ENCODE measurements around the gene P2RX6. TPM values are rescaled to one million over a fixed set of nuclear protein-coding genes. Genes with fewer than 3 reads are reported as not detected.

Gene P2RX6
- total and polyA plus RNA-seq, 2 donors (not counting 3 experiments of a cell fraction or from before 2014, with no cell fraction given): 0.06 TPM; not detected in 1

GRCh38 chr22:21000987-21001600, 13.9 kb upstream of the P2RX6 start:
- H3K36me3 ChIP-seq (ENCODE audit: control insufficient read depth in 2 of 2, extremely low read depth in 1 of 2, insufficient read depth in 2 of 2, low read length in 2 of 2): peaks cover 5 to 9% of the 10 kb centered on the region in 2 experiments
- no TSS peak for BruUV-seq (replicated peaks)
- peaks cover 20% of the 10 kb centered on the region for H3K79me2 ChIP-seq (ENCODE audit: control insufficient read depth, insufficient read depth, low read length)
- peak overlapping the region; percentile 88 for H3K27ac ChIP-seq (ENCODE audit: insufficient read depth, low read depth, low read length)
- peak overlapping the region; percentile 81 for H3K4me2 ChIP-seq (ENCODE audit: insufficient read depth, low read length)
- H4K20me1 ChIP-seq (replicated peaks; ENCODE audit: control insufficient read depth, extremely low read depth, insufficient read depth, low read length): no peaks in the 10 kb centered on the region
- DNase-seq (ENCODE audit: low read depth, low spot score): peak; percentile 18
- peak overlapping the region; percentile 88 for H3K9ac ChIP-seq (replicated peaks; ENCODE audit: extremely low read depth, insufficient read depth, low read length)
- CTCF ChIA-PET: interaction anchor here (2.8 kb wide), 1 partner anchor 19 kb away, joined by 19 read pairs; the partner anchor contains the start of gene LZTR1
- H3K4me3 ChIP-seq (replicated peaks in 1 of 3; ENCODE audit: insufficient read depth in 1 of 3, low read depth in 1 of 3, low read length in 3 of 3): peak overlapping the region; percentile 42 to 86 (median 77)
- dilution Hi-C loops (cut with MboI; ENCODE audit: extremely low pct_ligation_motif_present, low sequenced_read_pairs) (no loop called here), intact Hi-C loops (cut with micrococcal nuclease) (loop anchor here (2.0 to 5.0 kb wide), 2 partner anchors 84 to 114 kb away; partner anchors contain the start of gene CRKL)
- peak overlapping the region; percentile 79 for H2AFZ ChIP-seq (ENCODE audit: low read depth, low read length)
- FAIRE-seq: no peak
- POLR2A ChIA-PET: no interaction called here
- TF ChIP-seq CTCF (IDR thresholded peaks at IDR 0.05; ENCODE audit: extremely low read depth in 1 of 2, insufficient read depth in 1 of 2, low read depth in 1 of 2, low read length in 2 of 2) (no peak), POLR2AphosphoS5 (IDR thresholded peaks at IDR 0.05; ENCODE audit: insufficient read depth, low read depth, low read length) (no peak), EZH2 (IDR thresholded peaks at IDR 0.05; ENCODE audit: borderline replicate concordance, low read depth, low read length, severe bottlenecking) (no peak), MAX (IDR thresholded peaks at IDR 0.05; ENCODE audit: insufficient read depth, insufficient read length) (no peak), GATA2 (IDR thresholded peaks at IDR 0.05; ENCODE audit: insufficient read depth, insufficient read length, low read depth, low read length) (no peak), POLR2A (IDR thresholded peaks at IDR 0.05; ENCODE audit: low read depth, low read length) (no peak), FOS (IDR thresholded peaks at IDR 0.05; ENCODE audit: borderline replicate concordance, insufficient read depth, low read length) (no peak), MYC (IDR thresholded peaks at IDR 0.05; ENCODE audit: low read depth, low read length) (no peak), JUN (IDR thresholded peaks at IDR 0.05; ENCODE audit: borderline replicate concordance, insufficient read depth, insufficient read length, low read depth) (no peak)
- H3K4me1 ChIP-seq (ENCODE audit: control insufficient read depth, extremely low read depth, insufficient read depth, low read length): peaks cover 22% of the 10 kb centered on the region
- no peaks in the 10 kb centered on the region for H3K9me3 ChIP-seq (replicated peaks; ENCODE audit: control insufficient read depth, insufficient read depth, low read length)
- H3K9me1 ChIP-seq (replicated peaks; ENCODE audit: control insufficient read depth, extremely low read depth, insufficient read depth, low read length): no peaks in the 10 kb centered on the region
- no peaks in the 10 kb centered on the region for H3K27me3 ChIP-seq (ENCODE audit: control insufficient read depth in 2 of 2, insufficient read depth in 2 of 2, low read length in 2 of 2)

Data from endothelial cell of umbilical vein (primary cell).